Stimulated activated CD8-positive, alpha-beta memory T cell treated with anti-CD3 and anti-CD28 coated beads, Interleukin-12 subunit alpha, Interleukin-12 subunit beta, amount 100 ng/mL, for 4 hours (primary cell): ENCODE measurements around the gene SMIM21.

Source experiments
- DNase-seq: peaks from one replicate; pipeline ENCODE4 v3.0.0-alpha.2; 2020; ENCODE audit warnings: low read depth

Gene SMIM21

DNA sequence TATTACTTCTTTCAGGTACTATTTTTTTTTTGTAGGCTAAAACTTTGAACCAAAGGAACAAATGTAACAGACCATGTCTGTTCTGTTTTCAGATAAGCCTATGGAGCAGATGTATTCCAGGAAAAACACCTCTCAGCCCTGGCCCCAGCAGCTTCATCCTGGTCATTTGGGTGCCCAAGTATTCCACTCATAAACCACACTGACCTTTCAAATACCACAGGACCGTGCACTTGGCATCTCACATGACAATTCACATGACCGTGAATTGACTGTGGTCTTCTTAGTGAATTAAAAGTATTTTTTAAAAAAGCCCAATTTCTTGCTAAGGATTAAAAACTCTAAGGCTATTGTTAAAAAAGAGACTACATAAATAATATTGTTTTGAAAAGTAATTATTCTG is 50.2 kb downstream of the SMIM21 start:
- DNase-seq: no peak

DNA sequence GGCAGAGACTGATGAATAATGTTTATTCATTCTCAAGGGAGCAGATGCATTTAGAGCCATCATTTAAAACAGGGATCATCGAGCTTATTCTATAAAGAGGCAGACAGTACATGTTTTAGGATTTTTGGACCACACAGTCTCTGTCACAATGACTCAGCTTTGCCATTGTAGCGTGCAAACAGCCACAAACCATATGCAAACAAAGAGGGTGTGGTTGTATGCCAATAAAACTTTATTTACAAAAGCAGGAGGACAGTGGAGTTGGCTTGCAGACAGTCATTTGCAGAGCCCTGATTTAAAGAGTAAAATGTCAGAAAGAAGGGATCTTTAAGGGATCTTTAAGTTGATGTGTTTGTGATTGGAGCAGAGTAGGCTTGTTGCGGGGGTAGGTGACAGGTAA is 51.5 kb downstream of the SMIM21 start:
- DNase-seq: no peak

DNA sequence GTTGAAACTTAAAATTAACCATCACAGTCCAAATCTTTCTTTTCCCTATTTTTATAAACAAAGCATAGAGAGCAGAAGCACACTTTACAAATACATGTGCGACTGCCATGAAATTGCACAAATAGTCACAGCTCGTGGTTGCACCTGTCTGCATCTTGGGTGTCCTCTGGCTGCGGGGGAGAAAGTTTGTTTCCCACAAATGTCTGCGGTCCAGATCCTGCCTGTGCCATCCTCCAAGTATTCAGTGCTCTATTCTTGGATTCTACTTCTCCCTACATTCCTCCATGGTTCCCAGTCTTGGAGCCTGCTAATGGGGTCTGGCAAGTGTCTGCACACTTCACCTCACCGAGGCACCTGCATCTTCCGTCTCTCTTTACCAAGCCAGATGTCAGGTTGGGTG is 52.2 kb downstream of the SMIM21 start:
- DNase-seq: no peak

DNA sequence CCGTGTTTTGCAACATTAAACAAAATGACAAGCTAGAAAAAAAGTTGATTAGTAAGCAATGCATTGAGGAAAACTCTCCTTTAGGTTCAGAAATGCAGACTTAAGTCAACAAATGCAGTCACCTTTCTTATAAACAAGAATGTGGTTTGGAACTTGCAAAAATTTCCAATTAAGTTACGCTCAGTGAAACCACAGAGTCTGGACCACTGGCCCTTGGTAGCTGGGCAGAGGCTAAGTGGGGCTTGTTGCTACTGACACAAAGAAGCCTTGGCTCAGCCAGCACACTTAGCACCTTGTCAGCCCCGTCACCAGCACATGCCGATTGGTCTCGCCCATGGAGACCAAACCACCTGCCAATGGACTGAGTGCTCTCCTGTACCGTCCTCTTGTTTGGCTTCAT is 53.0 kb downstream of the SMIM21 start:
- no peak for DNase-seq

DNA sequence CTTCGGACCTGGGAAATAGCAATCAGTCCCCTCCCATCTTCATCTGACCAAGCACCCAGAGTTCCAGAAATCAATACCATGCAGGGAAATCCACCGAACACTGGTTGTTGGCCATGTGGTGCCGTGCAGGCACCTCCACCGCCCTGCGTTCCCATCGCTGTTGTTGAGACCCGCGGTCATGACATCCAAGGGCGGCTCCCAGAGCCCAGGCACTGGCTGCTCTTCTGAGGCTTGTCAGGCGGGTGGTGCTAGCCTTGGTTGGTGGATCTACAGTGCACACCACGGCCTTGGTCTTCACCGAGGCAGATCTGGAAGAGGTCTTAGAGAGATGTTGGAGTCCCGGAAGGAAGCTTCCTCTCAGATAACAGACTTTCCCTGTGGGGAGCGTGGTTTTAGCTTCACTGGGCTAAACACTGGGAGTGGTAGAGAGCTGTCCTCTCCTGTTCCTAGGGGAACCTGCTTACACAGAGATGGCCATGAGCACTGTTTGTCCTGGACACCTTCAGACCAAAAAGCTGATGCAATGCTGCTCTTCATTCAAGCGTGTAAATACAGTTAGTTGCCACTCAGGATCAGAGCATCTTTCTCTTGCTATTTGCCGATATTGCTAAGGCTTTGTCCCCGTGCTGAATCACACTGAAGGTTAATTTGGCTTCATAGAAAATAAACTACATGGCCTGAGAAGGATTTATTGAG is 58.3 kb downstream of the SMIM21 start:
- no peak for DNase-seq

DNA sequence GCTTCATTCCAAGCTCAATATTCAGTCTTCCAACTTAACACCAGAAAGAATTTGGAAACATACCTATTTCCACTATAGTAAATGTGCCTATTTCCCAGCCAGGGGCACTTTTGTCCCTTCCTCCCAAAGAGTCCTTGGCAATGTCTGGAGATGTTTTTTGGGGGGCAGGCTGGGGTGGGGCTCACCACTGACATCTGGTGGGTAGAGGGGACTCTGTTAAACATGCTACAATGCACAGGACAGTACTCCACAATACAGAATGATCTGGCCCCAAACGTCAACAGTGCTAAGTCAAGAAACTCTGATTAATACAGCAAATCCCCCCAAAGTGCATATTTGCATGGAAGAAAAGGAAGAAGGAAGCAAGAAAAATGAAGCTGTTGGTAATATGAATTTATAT is 61.7 kb downstream of the SMIM21 start:
- DNase-seq: no peak

DNA sequence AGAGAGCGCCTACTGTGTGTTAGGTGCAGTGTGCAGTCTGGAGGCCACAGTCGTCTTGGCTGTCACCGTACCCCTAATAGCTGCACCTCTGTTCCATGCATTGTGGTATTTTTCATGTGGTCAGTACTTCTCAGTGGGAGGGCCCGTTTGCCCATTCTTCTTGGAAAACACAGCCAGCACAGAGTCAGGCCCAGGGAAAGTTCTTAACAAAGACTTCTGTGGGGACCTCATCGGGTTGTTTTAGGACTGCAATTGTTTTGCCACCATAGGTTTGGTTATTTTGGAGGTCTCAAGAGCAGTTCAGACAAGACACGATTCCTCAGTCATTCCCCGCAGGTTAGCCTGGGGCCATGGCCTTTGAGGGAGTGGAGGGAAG is 62.3 kb downstream of the SMIM21 start:
- no peak for DNase-seq

DNA sequence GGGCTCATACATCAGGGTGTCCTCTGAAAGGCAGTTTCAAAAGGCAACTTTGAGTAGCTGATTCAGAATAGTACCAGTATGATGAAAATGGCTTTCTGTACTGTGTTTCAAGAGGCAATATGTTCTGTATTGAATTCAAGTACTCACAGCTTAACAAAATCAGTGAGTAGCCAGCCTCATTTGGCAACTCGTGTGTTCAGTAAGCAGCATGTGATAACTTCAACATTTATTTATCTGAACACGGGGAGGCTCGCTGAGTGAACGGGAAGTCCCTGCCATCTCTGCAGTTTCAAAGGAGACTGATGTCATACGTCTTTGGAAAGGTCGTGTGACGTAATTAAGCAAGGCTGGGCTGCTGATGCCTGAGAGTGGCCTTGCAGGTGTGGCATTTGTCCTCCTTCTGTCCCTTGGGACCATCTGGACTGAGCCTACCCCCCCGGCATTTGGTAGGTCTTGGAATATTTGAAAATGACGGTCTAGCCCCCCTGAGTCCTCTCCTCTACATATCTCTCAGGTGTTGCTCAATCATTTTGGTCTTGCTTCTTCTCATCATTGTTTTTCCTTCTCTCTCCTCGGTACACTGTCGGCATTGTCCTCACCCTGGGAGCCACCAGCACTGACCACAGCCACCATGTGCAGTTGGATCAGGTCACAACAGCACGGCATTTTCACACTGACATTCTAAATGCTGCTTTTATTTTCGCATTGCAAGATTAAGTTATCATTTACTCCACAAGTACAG is 62.8 kb downstream of the SMIM21 start:
- no peak for DNase-seq

DNA sequence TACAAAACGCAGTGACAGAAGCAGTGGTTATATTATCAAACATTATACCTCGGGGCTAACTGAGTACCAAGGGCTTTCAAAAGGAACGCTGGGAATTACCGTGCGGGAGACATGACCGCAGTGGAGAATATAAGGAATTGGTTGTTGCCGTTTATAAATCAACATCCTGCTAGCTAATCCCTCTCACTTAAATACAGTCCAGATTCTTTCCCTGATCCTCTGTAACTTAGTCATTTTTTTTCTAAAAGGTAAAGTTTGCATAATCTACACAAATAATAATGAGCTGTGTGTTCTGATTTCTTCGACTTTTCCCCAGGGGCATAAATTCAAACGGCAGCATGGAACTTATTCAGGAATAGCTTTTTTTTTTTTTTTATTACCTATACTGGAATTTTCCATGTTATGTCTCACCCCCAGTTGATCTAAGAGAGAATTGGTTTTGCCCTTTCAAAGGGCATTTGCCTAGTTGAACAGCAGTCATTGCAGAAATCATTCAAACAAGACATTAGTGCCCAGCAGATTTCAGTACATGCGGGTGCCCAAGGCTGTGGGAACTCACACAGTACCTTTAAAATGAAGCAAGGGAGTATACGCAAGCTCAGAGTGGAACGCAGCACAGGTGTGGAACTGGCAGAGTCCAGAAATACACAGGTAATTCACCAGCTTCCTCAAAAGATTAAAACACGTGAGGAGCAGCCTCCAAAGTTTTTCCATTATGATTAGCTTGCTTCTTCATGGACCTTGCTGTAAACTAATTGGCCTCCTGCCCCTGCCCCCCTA is 63.9 kb downstream of the SMIM21 start:
- DNase-seq: no peak

DNA sequence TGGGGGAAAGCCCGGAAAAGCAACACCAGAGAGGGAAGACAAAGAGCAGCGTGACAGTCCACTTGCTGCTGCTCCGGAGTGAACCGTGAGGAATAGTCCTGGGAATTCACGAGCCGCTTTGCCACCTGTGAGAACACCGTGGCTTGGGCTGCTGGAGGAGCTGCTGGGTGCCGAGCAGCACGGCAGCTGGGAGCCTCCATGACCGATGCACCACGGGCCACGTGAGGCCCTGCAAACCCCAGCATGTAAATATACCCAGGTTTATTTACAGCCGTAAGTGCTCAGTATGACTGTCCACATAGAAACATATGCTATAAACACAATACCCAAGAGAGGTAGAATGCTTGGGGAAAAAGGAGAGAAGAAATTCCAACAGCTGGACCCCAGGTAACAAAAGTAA is 65.1 kb downstream of the SMIM21 start:
- DNase-seq: no peak

DNA sequence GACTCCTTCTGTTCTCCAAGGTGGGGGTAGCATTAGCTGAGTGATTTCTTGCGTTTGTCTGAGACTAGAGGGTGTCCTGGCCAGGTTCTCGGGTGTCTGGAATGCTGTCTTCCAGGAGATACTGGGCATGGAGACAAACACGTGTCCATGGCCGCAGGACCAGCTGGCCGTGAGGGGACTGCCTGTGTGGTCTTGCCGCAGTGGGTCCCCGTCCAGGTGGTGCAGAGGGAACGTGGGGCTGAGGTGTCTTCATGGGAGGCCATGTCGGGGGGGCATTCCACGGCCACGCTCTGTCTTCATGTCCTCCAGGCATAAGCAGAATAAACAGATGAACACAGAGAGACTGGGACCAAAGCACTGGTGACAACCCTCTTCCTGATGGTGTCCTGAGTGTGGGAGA is 66.6 kb downstream of the SMIM21 start:
- no peak for DNase-seq

DNA sequence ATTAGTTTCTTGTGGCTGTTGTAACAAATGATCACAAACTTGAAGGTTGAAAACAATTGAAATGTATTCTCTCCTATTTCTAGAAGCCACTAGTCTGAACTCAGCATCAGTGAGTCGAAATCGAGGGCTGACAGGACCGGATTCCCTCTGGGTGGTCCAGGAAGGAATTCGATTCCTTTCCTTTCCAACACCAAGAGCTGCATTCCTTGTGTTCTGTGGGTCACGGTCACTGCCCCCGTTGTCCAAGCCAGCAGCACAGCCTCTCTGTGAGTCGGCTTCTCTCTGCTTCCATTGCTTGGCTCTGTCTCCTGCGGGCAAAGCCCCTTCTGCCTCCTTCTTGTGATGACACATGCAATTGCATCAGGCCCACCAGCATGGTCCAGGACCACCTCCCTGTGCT is 67.3 kb downstream of the SMIM21 start:
- no peak for DNase-seq
